GM18511 (cell line): ENCODE results near the gene C11orf24.
"Not testable (repeated sequence)": the region's sequence is repeated elsewhere in the genome, so short reads cannot be mapped to it uniquely, and the experiment has no call there.

Source experiments
- ATAC-seq: cut with Tn5 transposase; IDR thresholded peaks from one replicate; pipeline ENCODE4 v1.9.1; 2021; ENCODE audit warnings: mild to moderate bottlenecking, moderate library complexity; ENCODE audit not compliant: unreplicated experiment

Gene C11orf24

DNA sequence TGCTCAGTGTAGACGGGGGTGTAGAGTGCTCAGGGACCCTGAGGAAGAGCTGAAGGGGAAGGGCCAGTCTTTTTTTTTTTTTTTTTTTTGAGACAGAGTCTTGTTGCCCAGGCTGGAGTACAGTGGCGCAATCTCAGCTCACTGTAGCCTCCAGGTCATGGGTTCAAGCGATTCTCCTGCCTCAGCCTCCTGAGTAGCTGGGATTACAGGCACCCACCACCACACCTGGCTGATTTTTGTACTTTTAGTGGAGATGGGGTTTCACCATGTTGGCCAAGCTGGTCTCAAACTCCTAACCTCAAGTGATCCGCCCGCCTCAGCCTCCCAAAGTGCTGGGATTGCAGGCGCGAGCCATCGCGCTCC, 27.7 kb upstream of the C11orf24 start:
- ATAC-seq, result not testable (repeated sequence)

DNA sequence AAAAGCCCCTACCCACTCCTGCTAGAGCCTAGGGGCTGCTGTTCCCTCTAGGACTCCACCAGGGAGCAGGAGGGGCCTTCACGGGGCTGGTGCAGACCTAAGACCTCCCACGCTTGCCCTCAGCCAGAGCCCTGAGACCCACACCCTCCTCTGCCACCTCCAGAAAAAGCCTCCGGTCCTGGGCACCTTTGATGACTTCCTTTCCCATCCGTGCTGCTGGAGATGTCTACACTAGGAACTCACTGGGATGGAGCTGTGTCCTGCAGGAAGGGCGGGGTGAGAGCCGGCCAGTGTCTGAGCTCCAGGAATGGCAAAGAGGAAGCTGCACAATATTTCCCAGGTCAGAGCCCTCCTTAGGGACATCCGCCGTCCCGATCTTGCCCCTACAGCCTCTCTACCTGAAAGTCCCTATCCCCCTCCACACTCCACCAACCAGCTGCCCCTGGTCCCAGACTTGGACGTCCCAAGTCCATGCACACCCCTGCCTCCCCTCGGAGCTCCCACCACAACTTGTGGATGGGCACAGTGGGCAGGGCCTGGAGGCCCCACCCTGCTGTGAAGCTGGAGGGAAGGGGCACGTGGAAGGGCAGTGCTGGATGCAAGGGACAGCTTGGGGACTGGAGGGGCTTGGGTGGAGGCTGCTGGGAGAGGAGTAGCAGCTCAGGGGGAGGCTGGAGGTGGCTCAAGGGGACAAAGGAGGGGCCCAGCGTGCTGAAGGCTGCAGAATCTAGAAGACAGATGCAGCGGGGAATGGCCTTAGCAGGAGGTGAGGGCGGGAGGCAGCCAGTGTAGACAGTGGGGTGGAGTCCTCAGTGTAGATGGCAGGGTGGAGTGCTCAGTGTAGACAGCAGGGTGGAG, 27.1 kb upstream of the C11orf24 start:
- no peak for ATAC-seq

- ATAC-seq, result no peak
Measured at GRCh38 chr11:68297812-68298658, 26.3 kb upstream of the C11orf24 start.

- ATAC-seq, result no peak
Measured at GRCh38 chr11:68297494-68297811, 25.7 kb upstream of the C11orf24 start.

GRCh38 chr11:68297052-68297378, 25.2 kb upstream of the C11orf24 start:
- ATAC-seq, result no peak

- ATAC-seq, result no peak
Measured at GRCh38 chr11:68296344-68297051, 24.7 kb upstream of the C11orf24 start.

- ATAC-seq, result no peak
Measured at GRCh38 chr11:68295940-68296339, 24.2 kb upstream of the C11orf24 start.

DNA sequence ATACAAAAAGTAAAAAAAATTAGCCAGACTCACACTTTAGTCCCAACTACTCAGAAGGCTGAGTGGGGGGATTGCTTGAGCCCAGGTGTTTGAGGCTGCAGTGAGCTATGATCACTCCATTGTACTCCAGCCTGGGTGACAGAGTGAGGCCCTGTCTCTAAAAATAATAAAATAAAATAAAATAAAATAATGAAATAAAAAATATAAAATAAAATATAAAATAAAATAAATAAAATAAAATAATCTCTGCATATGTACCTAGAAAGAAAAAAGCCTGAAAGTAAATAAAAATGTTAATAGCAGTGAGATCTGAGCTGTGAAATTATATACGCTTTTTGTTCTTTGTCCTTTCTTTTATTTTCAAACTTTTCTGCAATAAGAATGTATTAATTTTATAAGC, 23.5 kb upstream of the C11orf24 start:
- no peak for ATAC-seq

GRCh38 chr11:68293708-68294107, 21.9 kb upstream of the C11orf24 start:
- no peak for ATAC-seq

DNA sequence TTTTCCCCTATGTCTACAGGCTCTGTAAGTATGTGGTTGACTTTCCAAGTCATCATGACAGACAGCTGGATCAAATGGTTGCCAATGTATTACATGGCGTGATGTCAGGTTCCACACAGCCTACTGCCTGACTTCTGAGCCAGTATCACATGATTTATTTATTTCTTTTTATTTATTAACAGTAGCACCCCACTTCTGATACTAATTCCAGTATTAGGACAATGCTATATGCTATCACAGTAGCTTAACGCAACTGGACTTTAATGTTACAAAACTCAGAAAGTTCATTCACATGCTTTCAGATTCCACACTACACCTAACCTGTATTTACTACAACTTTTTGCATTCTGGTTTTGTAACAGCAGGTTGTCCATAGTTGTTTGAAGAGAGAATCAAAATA, 17.7 kb upstream of the C11orf24 start:
- ATAC-seq, result no peak

GRCh38 chr11:68287419-68287818, 15.6 kb upstream of the C11orf24 start:
- ATAC-seq, result no peak

- ATAC-seq, result not testable (repeated sequence)
Measured at GRCh38 chr11:68284588-68284987, 12.8 kb upstream of the C11orf24 start.

DNA sequence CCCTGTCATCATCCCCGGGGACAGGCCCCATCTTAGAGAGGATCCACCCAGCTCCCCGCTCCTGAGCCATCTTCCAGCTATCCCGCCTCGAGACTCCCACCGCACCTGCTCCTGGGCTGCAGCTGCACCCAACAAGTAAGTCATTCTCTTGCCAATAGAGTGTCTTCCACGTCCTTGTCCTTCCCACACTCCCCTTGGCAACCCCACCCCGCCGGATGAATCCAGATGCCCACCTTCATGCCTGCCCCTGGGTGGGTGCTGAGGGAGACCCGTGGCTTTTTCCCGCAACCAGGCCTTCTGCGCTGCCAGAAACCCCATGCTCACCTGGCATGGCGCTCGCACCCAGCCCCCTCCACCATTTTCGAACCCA, 11.1 kb upstream of the C11orf24 start:
- ATAC-seq, result no peak

DNA sequence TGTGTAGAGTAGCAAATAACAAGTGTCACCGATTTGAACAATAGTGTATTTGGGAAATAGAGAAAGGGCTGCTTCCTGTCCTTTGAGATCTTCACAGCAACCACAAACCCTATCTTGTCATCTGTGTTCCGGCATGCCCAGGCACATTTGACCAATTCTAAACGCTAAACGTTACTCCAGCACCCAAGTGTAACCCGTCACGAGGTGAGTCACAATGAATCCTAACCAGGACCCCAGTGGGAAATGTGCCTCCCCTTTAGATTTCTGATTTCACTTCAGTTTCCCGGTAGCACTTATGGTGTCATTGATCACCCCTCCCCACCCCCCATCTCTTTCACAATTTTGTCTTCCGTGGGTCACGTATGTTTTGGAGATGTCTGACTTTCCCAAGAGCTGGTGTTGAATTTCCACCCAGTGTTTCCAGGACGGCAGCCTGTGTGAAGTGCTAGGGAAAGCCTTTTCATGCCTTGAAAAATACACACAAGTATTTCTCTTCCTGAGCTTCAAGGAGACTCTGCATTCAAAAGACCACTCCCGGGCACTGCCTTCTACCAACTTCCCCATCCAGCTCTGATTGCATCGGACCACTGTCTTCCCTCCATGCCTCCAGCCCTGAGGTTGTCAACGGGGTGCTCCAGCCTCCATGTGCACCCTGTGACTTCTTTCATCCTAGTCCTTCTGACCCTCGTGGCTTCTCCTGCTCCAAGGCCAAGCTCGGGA, 10.5 kb upstream of the C11orf24 start:
- peak; percentile 69 for ATAC-seq

GRCh38 chr11:68279676-68280075, 7.9 kb upstream of the C11orf24 start:
- ATAC-seq, result no peak

- ATAC-seq, result no peak
Measured at GRCh38 chr11:68276861-68277260, 5.1 kb upstream of the C11orf24 start.

DNA sequence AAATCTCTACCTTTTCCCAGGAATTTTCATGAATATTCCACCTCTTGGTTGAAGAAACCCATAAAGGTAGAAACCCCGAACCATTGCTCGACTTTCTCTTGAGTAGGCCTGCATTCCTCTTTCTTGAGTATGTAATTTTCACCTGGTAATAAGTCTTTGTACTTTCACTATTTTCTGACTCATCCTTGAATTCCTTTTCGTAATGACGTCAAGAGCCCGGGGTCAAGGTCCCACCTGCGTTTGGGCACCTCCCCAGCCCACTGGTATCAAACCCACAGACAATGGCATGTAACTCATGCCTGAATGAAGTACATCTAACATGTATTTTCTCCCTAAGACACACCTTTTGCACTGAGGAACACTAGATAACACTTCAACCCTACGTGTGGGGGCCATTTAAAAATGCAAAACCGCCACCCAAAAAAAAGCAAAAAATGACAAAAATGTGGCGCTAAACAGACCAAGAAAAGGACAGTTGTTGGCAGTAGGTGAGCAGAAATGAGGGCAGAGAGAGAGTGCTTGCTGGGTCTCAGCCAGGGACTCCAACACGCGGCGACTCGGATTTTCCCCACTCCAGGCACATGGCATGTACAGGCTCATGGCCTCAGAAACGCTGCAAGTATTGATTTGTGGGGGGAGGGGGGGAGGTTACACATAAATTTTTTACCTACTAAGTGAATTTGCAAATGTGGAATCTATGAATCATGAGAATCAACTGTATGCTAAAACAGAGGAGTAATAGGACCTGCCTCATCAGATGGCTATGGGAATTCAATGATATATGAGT, 4.1 kb upstream of the C11orf24 start:
- no peak for ATAC-seq

DNA sequence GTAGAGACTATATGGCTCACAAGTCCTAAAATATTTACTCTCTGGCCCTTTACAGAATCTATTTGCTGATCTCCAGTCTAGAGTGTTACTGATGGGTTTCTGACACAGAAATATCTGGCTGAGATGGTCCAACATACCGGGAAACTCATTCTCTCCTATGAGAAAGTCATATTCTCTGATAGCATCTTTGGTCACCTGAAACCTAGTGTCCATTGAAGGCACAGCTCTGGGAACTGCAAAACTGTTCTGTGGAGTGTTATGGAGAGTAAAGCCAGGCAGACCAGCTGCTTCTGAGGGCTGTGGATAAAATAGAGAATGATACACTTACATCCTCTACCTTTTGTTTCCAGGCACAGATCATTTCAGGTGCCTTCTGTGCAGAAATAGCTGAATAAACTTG, 2.5 kb upstream of the C11orf24 start:
- ATAC-seq, result no peak

GRCh38 chr11:68273026-68273738, 1.4 kb upstream of the C11orf24 start:
- ATAC-seq, result no peak
